NCI-H1417 (cell line): Measurements from ENCODE around the gene AGPAT4.

Source experiments
- DNase-seq, 3 experiments: peaks; one replicate each; lab custom pipeline; 2025; lab: John Stamatoyannopoulos, UW

AGPAT4 gene

GRCh38 chr6:161281092-161281491, 7.2 kb upstream of the AGPAT4 start:
- no peak for DNase-seq

GRCh38 chr6:161279677-161280415, 6.0 kb upstream of the AGPAT4 start:
- DNase-seq = no peak

GRCh38 chr6:161276605-161277155, 2.8 kb upstream of the AGPAT4 start:
- no peak for DNase-seq

- peak in 1 of 3 experiments; percentile 44 for DNase-seq
Measured at GRCh38 chr6:161274898-161275297, 1.0 kb upstream of the AGPAT4 start.

GRCh38 chr6:161274488-161274858, 612 bp upstream of the AGPAT4 start:
- DNase-seq = no peak

GRCh38 chr6:161273274-161273751, 548 bp downstream of the AGPAT4 start:
- DNase-seq = peak in 2 of 3 experiments; percentile 88 to 96

- peak in 2 of 3 experiments; percentile 60 to 88 for DNase-seq
Measured at GRCh38 chr6:161272635-161273273, 1.1 kb downstream of the AGPAT4 start.

GRCh38 chr6:161271343-161272030, 2.4 kb downstream of the AGPAT4 start:
- DNase-seq = peak in 1 of 3 experiments; percentile 25

GRCh38 chr6:161270116-161270515, 3.7 kb downstream of the AGPAT4 start:
- no peak for DNase-seq

GRCh38 chr6:161269310-161269709, 4.6 kb downstream of the AGPAT4 start:
- no peak for DNase-seq

GRCh38 chr6:161268531-161269210, 5.2 kb downstream of the AGPAT4 start:
- DNase-seq = no peak

- no peak for DNase-seq
Measured at GRCh38 chr6:161266513-161267230, 7.2 kb downstream of the AGPAT4 start.

GRCh38 chr6:161265975-161266374, 7.9 kb downstream of the AGPAT4 start:
- DNase-seq = no peak

GRCh38 chr6:161265554-161265953, 8.3 kb downstream of the AGPAT4 start:
- no peak for DNase-seq

GRCh38 chr6:161264181-161264580, 9.7 kb downstream of the AGPAT4 start:
- no peak for DNase-seq

- no peak for DNase-seq
Measured at GRCh38 chr6:161261816-161262215, 12.0 kb downstream of the AGPAT4 start.

GRCh38 chr6:161261325-161261724, 12.5 kb downstream of the AGPAT4 start:
- no peak for DNase-seq

- DNase-seq = no peak
Measured at GRCh38 chr6:161259302-161259701, 14.6 kb downstream of the AGPAT4 start.

- DNase-seq = no peak
Measured at GRCh38 chr6:161257793-161258457, 15.9 kb downstream of the AGPAT4 start.

- DNase-seq = no peak
Measured at GRCh38 chr6:161256407-161256806, 17.5 kb downstream of the AGPAT4 start.

GRCh38 chr6:161255518-161255917, 18.3 kb downstream of the AGPAT4 start:
- DNase-seq = no peak
